Testis (tissue), 2 donors: ENCODE results near the gene PODNL1.

Source experiments
- CTCF ChIP-seq, 3 experiments: fragments of 450-650 bp in 2 of 3; fragments of 200-600 bp in 1 of 3; sonication (generic) in 1 of 3; IDR thresholded peaks; one replicate each; pipeline ENCODE4 v1.5.1; 2016 to 2019; ENCODE audit warnings: antibody characterized with exemption in 3 of 3, mild to moderate bottlenecking in 2 of 3, moderate library complexity in 1 of 3
- POLR2A ChIP-seq: fragments of 450-650 bp; IDR thresholded peaks from one replicate; pipeline ENCODE4 v1.6.1; 2017; ENCODE audit warnings: antibody characterized with exemption, mild to moderate bottlenecking, moderate library complexity

- TF ChIP-seq CTCF (IDR thresholded peaks at IDR 0.05): no peak
- TF ChIP-seq POLR2A: no peak
Measured at GRCh38 chr19:13896227-13896626, 42.0 kb downstream of the PODNL1 start.
